ENCODE data around the gene DOCK10. TPM values are rescaled to one million over a fixed set of nuclear protein-coding genes. Genes with fewer than 3 reads are reported as not detected.
A peak's percentile ranks its signal among the peaks of the same experiment; 100 is the strongest.

DOCK10 gene
- total RNA-seq, 1 donor from 2014 or later = 1.1 TPM

GRCh38 chr2:225019105-225019504, 23.2 kb downstream of the DOCK10 start:
- Histone ChIP-seq H3K36me3 (ENCODE audit: control insufficient read depth, insufficient read depth, low read length) (no peaks in the 10 kb centered on the region), H3K27me3 (ENCODE audit: control insufficient read depth, insufficient read depth, low read length) (no peaks in the 10 kb centered on the region), H3K4me3 (ENCODE audit: low read depth, low read length) (no peak overlapping the region)
- no peak for TF ChIP-seq CTCF (IDR thresholded peaks at IDR 0.05; ENCODE audit: insufficient read depth, low read length, severe bottlenecking)
- DNase-seq (ENCODE audit: low read depth) = no peak
- no peak for FAIRE-seq

GRCh38 chr2:225017713-225018112, 24.6 kb downstream of the DOCK10 start:
- H3K36me3 ChIP-seq (ENCODE audit: control insufficient read depth, insufficient read depth, low read length) = no peaks in the 10 kb centered on the region
- no peak overlapping the region for H3K4me3 ChIP-seq (ENCODE audit: low read depth, low read length)
- no peaks in the 10 kb centered on the region for H3K27me3 ChIP-seq (ENCODE audit: control insufficient read depth, insufficient read depth, low read length)
- FAIRE-seq (no peak), DNase-seq (ENCODE audit: low read depth) (no peak)
- TF ChIP-seq CTCF (IDR thresholded peaks at IDR 0.05; ENCODE audit: insufficient read depth, low read length, severe bottlenecking) = no peak

GRCh38 chr2:225017098-225017685, 25.1 kb downstream of the DOCK10 start:
- no peak for DNase-seq (ENCODE audit: low read depth)
- TF ChIP-seq CTCF (IDR thresholded peaks at IDR 0.05; ENCODE audit: insufficient read depth, low read length, severe bottlenecking) = no peak
- Histone ChIP-seq H3K36me3 (ENCODE audit: control insufficient read depth, insufficient read depth, low read length) (no peaks in the 10 kb centered on the region), H3K27me3 (ENCODE audit: control insufficient read depth, insufficient read depth, low read length) (no peaks in the 10 kb centered on the region), H3K4me3 (ENCODE audit: low read depth, low read length) (no peak overlapping the region)
- no peak for FAIRE-seq

GRCh38 chr2:225013425-225014365, 28.6 kb downstream of the DOCK10 start:
- DNase-seq (ENCODE audit: low read depth) (no peak), FAIRE-seq (no peak)
- Histone ChIP-seq H3K27me3 (ENCODE audit: control insufficient read depth, insufficient read depth, low read length) (no peaks in the 10 kb centered on the region), H3K4me3 (ENCODE audit: low read depth, low read length) (no peak overlapping the region), H3K36me3 (ENCODE audit: control insufficient read depth, insufficient read depth, low read length) (no peaks in the 10 kb centered on the region)
- TF ChIP-seq CTCF (IDR thresholded peaks at IDR 0.05; ENCODE audit: insufficient read depth, low read length, severe bottlenecking) = no peak

- DNase-seq (ENCODE audit: low read depth) = peak; percentile 22
- no peaks in the 10 kb centered on the region for H3K36me3 ChIP-seq (ENCODE audit: control insufficient read depth, insufficient read depth, low read length)
- no peak for TF ChIP-seq CTCF (IDR thresholded peaks at IDR 0.05; ENCODE audit: insufficient read depth, low read length, severe bottlenecking)
- FAIRE-seq = no peak
- no peak overlapping the region for H3K4me3 ChIP-seq (ENCODE audit: low read depth, low read length)
- no peaks in the 10 kb centered on the region for H3K27me3 ChIP-seq (ENCODE audit: control insufficient read depth, insufficient read depth, low read length)
Measured at GRCh38 chr2:225011585-225011984, 30.7 kb downstream of the DOCK10 start.

Measured in bronchial epithelial cell (primary cell).